ENCODE results near the gene KERA.

Gene KERA

DNA sequence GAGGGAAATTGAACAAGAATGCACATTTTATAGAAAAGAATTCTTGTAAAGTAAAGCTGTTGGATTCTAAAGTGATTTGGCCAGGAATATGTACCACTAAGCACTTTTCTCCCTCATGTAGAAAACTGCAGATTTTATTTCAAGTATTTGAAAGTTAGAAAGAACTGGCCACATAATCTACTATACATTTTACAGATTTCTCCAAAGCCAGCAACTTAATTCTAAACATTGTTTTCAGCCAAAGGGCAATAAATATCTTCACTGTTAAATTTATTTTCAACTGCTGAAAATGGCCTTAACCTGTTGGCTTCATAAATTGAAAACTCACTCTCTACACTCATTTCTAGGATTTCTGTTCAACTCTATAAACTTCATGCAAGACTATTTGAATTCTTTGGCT is 15.6 kb upstream of the KERA start:
- DNase-seq (ENCODE audit: low spot score) = no peak

DNA sequence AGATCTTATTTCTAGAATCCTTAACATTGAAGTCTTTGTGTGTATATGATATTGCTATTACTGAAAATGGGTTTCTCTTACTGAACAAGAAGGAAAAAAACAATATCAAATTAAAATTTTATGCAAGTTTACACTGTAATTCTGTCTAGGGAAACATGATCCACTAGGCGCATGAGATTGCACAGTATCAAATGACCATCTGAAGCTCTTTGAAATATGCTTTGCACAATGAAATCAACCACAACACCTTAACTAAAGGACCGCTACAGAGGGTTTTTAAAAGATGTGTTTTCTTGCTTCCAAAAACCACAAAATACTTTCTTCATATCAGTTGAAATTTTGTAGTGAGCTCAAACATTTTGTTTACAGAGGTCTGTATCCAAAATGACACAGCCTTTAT is 15.1 kb upstream of the KERA start:
- DNase-seq (ENCODE audit: low spot score) = no peak

DNA sequence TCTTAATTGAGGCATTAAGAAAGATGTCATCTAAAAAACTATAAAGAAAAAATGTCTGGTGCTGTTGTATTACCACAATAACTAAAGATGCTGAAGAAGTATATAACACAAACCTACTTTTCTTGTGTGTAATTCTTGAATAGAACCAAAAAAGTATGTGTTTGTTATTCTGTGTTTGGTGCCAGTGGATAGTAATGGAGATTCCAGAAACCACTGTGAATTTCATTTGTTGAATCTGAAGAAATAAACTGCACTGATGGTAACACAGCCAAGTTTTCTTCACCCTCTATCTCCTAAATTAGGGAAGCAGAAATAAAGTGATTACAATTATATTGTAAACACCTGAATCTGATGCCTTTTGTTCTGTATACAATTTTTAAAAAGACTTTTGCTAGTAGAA is 13.1 kb upstream of the KERA start:
- DNase-seq (ENCODE audit: low spot score) = no peak

DNA sequence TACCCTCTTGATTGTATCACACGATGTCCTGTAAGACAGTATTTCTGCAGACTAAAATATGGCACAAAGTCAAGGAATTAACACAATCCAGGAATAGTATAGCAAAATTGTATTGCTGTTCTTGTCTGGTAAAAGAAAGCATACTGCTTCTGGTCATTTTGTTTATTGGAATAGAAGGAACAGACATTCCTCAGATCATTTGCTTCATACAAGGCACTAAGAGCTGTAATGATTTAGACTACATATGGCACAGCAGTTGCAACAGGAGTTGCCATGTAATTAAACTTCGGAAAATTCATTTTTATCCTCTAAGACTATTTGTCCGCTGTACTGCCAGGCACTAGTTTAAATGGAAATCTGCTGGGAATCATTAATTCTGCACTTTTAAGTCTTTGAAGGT is 7.6 kb upstream of the KERA start:
- no peak for DNase-seq (ENCODE audit: low spot score)

DNA sequence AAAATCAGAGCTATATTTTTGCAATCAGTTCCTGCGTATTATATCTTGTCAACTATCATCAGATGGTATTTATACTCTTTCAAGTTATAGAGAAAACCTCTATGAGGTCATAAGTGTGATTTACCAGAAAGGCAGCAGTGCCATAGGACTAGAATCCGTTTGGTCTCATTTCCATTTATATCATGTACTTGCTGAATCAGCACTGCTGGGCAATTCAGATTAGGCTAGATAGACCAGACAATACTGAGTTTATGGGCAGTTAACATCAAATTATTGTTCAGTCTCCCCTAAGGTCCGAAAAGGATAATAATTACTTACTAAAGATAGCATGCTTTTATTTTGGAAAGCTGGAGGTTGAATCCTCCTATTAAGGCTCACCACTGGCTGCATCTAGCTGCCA is 6.8 kb upstream of the KERA start:
- DNase-seq (ENCODE audit: low spot score) = no peak

DNA sequence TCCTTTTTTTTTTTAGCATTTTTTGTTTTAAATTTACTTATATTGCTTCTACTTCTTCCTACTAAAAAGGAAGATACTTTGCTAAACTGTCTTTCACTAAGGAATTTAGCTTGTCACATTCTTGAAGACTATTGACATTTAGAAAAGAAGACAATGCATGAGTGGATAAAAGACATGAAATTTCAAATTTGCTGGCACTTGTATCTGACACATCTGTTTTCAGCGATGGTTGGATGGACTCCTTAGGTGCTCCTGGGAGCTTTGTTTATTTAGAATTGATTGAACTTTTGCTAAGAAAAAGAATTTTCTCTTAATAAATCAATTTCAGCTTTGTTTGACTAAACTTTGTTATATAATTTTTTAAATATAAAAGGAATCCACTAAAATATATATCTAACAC is 3.3 kb upstream of the KERA start:
- no peak for DNase-seq (ENCODE audit: low spot score)

DNA sequence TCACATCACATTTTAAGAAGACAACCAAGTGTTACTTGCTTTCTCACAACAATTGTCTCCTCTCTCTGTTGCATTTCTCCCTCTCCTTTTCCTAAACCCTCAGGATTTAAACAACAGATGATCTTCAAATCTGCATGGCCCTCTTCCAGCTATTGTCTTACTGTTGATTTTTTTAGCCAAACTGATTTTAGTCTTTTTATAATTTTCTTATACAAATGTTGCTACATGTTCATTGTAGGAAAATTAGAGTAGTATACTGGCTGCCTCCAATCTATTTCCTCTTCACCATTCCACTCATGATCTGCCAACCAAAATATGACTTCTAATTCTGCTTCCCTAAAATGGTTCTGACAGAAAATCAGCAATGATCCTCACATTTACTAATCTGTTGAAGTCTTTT is 1.4 kb upstream of the KERA start:
- DNase-seq (ENCODE audit: low spot score) = no peak

DNA sequence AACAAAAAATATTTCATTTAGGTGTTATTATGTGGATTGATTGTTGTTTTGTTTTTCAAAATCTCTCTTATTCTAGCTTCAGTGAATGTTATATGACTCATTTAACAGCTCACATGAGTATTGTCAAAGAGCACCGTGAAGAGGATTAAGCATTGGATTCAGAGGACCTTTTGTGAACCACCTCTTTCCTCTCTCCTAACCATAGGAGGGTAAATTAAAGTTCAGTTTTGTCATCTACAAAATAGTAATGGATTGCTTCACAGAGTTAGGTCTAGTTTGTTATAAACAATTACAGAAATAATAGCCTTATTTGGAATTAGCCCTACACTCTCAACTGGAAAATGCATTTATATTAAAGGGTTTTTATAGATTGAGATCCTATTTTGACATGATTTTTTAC is 962 bp upstream of the KERA start:
- no peak for DNase-seq (ENCODE audit: low spot score)

DNA sequence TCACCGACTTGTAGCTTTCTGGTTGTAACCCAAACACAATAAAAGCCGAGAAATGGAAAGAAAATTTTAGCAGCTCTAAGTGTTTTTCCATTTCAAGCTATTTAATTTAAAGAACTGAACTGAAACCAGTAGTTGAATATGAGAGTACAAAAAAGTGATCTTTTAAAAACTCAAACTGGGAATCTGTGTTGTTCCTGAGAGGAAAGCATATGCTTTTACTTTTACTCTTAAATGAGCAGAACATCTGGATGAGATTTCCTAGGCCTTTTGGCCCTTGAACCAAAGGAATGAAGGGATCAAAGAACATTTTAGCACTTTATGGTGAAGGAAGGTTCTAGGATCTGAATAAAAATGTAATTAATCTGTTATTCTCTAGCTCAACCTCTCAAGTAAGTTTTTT is 1.3 kb downstream of the KERA start:
- DNase-seq (ENCODE audit: low spot score) = no peak

DNA sequence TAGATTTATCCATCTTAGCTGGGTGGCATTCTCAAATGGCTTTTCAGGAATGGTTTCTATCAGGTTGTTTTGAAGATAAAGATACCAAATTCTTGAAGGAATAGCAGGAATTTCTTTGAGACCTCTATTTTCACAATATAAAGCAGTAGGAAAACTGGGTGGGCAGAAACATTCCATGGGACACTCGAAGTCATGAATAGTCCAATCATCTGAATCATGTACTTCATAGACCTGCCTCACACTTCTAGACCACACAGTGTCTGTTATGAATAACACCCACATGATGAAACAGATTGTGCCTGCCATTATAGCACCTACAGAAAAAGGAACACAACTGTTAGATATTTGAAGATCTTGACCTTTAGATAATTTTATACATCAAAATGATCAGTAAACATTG is 1.8 kb downstream of the KERA start:
- DNase-seq (ENCODE audit: low spot score) = no peak

DNA sequence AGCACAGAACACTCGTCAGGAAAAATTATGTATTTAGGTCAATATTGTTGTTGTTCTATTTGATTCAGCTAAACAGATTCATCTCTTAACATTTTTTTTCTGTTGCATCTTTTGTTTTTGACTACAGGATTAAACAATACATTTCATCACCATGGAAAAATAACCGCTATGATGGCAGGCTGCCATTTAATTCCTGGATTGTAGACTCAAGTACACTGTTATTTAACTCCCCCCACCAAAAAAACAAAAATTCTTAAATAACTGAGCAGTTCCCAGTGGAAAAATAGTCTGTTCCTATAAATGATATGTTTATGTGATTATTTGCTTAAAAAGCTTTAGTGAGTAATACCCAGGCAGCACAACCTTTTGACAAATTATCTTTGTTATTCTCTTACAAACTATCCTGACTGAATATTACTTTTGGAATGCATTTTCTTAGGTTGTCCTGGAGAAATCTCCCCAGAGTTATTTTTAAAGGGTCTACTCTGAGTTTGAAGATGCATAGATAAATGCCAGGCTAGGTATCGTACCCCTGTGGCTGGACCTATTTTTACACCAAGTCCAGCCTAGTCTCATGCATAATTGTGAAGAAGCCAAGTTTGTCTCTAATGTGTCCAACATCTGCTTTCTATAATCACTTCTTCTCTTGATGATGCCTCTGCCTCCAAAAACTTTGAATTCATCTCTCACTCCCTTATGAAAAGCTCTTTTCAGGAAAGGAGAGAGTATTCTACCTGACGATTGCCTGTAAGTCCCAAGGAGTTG is 3.7 kb downstream of the KERA start:
- DNase-seq (ENCODE audit: low spot score) = no peak

DNA sequence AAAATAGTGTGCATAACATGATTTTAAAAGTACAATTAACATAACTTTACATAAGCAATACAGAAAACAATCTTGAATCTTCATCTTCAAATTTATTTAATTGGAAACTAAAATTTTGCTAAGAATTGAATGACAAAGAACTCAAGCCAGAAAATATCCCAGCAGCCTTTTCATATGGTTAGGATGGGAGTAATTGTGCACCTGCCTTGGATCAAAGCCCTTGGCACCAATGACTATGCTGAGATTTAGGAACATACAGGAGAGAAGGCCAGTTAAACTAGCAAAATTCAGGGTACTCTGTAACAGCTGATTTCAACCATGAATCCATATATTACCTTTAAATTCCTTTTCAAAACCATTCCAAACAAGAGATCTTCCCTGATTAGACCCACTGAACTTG is 5.8 kb downstream of the KERA start:
- no peak for DNase-seq (ENCODE audit: low spot score)

DNA sequence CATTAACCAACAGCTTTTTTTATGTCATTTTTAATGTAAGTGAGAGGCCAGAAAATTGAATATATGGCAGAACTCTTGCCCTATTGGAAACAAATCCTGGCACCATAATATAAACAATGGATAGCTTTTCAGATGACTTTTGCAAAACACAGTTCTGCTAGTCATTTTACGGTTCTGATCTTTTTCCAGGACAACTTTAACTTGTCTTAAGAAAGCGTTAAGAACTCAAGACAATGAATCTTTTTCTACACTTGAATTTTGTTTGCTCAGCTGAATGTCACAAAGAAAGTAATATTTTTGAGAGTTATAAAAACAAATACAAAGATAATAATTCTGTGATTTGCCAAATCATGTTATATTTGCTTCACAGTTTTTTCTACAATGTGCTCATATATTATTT is 13.2 kb downstream of the KERA start:
- no peak for DNase-seq (ENCODE audit: low spot score)

DNA sequence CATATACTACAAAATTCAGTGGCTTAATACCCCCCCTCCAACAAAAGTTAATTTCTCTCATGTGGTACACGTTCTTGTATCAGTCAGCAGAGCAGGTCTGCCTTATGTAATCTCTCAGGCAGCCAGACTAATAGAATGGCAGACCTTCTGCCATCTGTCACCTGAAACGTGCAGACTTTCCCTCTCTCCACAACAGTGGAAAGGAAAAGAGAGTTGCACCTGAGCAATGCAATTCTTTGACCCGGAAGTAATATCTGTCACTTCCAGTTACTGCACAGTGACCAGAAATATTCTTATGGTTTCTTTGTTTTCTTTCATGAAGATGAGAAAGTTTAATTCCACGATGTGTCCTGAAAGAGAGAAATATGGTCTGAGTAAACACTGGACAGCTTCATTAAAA is 14.4 kb downstream of the KERA start:
- no peak for DNase-seq (ENCODE audit: low spot score)

DNA sequence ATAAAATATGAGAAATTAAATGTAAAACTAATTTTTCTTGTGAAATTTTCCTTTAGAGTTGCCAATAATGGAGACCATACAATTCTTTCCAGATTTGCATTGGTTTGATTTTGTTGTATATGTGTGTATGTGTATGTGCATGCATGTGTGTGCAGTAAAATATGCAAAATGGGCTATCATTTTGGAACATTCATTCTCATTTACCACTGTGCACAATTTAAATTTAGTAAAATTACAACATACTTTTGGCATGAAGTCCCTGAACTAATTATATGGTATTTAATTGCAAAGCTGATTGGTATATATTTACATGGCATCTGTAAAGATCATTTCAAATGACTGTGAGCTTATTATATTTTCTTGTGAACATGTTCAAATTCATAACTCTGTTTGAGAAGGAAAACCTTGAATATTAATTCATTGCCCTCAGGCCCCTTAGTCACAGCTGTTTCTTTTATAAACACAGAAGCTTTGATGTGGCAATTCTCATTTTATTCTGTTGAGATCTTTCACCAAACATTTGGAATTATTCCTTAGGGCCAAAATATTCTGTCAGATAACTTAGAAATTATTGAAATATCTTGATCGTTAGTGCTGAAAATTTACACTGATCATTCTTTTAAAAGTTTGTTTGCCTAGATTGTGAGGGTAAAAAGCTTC is 17.6 kb downstream of the KERA start:
- no peak for DNase-seq (ENCODE audit: low spot score)

DNA sequence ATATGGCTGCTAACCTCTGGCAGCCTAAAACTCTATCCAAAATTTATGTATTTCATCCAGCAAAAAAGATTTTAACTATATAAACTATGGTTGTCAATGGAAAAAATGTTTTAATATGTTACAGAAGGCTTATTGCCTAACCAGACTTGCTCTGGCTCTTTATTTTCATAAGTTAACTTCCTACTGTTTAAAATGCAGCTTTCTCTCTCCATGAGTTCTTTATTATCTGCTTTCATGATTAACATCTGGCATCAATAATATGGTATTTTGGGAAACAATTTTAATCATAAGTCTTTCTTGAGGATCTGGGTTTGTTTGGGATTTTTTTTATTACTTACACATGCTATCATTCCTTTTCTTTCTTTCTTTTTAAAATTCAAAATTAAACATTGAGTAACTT is 20.5 kb downstream of the KERA start:
- DNase-seq (ENCODE audit: low spot score) = no peak

DNA sequence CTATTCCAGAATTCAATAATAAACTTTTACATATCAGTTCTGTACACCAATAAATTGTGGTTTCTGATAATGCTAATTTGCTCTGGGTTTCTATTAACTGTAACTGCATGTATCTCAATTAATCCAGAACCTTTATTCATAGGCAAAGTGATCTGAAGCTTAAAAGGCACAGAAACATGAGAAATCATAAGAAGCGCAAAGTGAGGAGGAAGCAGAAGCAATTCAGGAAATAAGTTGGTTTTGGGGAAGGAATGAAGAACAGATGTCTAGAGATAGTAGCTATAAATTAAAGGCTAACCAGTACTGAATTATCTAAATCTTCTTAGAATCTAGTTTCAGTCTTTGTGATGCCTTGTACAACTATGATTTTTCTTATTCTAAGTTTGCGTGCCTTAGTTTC is 24.6 kb downstream of the KERA start:
- no peak for DNase-seq (ENCODE audit: low spot score)

DNA sequence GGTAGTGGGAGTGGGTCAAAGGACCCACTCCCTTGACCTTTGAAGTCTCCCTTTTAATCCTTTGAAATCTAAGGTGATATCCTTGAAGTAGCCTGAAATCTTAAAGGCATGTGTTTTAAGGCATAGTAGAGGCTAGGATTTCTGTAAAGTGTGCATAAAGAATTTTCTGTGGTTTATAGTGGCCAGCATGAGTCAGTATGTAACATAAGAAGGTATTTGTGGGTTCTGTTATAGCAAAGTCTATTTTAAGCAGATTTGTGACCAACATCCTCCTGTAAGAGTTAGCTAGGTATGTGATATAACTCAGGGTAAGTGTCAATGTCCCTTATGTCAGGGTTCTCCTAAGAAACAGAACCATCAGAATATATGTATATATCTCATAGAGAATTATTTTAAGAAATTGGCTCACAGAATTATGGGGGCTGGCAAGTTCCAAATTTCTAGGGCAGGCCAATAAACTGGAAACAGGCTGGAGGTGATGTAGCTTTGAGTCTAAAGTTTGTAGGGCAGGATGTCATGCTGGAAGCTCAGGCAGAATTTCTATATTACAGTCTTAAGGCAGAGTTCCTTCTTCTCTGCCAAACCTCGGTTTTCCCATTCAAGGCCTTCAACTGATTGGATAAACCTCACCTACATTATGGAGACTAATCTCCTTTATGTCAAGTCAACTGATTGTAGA is 34.4 kb downstream of the KERA start:
- no peak for DNase-seq (ENCODE audit: low spot score)

DNA sequence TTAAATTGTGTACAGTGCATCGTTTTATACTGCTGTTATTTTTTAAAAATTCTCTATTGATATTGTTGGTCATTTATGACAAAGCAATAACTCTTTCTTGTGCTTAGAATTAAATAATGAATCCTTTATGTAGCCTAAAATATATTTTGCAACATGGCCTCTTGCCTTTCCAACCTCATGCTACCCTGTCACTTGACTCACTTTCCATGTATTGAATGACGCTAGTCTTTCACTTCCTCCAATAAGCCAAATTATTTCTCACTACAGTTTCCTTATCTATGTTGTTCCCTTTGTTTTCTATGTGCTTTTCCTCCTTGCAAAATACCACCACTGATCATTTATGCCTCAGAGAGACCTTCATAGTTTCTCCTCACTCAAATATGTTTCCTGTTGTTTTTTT is 36.7 kb downstream of the KERA start:
- no peak for DNase-seq (ENCODE audit: low spot score)

DNA sequence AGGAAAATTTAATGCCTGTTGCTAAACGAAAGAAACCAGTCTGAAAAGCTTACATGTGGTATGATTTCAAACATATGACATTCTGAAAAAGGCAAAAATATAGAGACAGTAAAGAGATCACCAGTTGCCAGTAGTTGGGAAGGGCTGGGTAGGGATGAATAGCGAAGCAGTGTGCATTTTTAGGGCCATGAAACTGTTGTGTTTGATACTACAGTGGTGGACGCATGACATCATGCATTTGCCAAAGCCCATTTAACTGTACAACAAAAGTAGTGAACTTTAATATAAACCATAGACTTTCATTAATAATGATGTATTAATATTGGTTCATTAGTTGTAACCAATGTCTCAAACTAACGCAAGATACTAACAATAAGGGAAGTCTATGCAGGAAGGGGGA is 38.4 kb downstream of the KERA start:
- no peak for DNase-seq (ENCODE audit: low spot score)

DNA sequence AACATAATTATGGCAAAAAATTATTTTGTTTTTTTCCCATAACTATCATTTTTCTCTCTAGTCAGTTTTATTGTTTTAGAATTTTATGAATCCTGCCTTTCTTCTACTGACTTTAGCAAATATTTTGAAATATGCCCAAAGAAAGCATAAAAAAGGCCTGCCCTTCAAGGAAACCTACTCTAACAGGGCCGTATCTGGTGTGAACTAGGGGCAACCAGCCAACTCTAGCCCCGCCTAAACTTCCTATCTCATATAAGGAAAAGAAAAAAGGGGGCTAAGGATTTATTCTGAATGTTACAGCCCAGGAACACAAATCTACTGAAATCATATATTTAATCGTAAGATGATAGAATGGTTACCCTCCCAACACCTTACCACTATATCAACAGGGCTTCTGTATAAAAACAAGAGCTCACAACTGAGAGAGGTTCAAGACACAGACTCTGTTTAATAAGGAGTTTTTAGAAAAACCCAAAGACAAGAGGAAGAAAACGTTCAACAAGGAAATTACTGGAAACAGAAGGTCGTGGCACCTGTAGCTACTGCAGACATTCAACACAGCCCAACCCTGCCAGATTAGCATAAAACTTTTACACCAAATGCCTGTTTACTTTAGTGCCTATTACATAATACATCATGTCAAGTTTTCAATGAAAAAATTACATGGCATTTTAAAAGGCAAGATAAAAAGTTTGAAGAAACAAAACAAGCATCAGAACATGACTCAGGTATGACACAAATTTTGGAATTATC is 40.1 kb downstream of the KERA start:
- DNase-seq (ENCODE audit: low spot score) = no peak

DNA sequence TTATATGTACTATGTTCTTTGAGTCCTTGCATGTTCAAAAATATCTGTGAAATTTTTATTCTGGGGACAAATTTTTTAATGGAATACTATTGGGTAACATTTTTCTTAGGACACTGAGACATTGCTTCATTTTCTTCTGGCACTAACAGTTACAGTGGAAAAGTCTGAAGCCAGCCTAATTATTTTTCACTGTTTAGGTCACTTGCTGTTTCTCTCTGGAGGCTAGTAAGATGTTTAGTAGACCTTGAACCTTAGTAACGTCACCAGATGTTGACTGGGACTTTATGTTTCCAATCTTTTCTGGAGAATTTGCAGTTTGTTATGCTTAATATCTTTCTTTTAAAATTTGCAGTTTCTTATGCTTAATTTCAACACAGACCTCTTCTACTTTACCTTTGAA is 40.8 kb downstream of the KERA start:
- no peak for DNase-seq (ENCODE audit: low spot score)
